CD4-positive, alpha-beta T cell treated with Interleukin-15 for 4 hours (primary cell): Measurements from ENCODE around the gene ZNF100.
"Not testable (repeated sequence)": the region's sequence is repeated elsewhere in the genome, so short reads cannot be mapped to it uniquely, and the experiment has no call there.

Experiments used
- DNase-seq: peaks from one replicate; pipeline ENCODE4 v3.0.0-alpha.2; 2020; ENCODE audit warnings: low spot score

Gene ZNF100

DNA sequence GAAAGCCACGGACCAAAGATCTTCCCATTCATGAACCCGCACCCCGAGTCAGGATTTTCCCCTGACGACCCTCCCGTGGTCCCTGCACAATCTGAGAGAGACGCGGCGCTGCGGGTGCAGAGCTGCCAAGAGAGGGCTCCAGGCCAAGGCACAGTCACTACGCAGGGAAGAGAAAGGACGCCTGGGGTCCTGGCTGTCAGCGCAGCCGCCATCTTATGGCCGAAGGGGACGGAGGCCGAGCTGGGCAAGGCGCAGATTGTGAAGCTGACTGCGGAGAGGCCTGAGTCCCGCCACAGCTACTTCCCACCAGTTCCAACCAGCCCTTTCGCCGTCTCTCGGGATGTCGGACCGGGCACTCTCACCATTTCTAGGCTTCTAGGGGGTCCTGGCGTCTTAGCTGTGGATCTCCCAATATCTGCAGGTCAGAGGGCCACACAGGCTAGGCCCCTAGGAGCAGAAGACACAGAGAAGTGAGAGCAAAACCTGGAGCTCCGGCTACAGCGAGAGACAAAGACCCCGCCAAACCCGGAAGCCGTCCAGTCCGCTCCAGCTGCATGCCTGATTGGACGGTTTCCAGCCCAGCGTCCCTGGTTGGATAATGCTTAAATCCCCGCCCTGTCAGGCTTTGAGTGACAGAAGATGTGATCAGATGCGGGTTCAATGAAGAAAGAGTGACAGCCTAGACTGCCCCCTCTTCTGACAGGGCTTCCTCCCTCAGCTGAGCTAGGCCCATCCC is at the start of gene ZNF100:
ZNF100 (minus strand) TSS at position 515 of the 736 bp plus-strand sequence; CDS start at position 365, 150 bp downstream.
- DNase-seq: peak; percentile 89

- no peak for DNase-seq
Observed at GRCh38 chr19:21812448-21812847, 45.1 kb upstream of the ZNF100 start.

GRCh38 chr19:21808400-21809000 is 41.1 kb upstream of the ZNF100 start:
- not testable (repeated sequence) for DNase-seq

DNA sequence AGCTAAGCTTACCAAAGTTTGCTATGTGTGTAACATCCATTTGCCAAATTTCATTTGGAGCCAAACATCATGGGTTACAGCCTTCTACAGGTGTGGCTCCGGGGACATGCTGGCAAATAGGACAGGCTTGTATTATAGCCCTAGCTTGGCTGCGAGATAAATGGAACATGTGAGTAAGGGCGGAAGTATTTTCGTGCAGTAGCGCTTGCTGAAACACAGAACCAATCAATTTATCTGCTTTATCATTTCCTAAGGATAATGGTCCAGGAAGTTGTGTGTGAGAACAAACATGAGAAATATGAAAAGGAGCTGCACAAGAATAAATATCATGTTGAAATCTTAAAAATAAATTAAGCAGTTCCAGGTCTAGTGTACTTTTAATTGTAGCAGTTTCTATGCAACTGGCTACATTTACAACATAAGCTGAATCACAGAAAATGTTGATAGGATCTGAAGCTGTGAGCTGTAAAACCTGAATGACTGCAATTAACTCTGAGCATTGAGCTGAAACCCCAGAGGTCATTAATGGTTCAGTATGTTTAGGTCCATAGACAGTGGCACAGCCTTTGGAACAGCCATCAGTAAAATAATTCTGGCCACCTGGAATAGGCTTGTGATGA is 22.2 kb upstream of the ZNF100 start:
- DNase-seq: no peak

DNA sequence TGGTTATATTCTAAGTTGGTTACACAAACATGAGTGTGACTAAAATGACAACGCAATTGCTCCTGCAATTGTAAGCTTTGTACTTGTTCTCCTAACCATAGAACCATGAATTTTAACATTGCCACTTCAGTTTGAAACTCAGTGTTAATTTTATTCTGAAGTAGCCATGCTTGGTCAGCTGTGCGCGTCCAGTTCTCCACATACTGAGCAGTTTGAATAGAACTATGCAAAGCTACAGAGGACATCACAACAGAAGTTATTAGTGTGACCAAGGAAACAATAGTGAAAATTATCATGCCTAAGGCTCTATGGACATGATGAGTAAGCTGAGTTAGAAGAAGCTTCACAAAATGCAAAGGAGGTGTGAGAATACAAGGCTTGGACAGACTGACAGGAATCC is 19.6 kb upstream of the ZNF100 start:
- no peak for DNase-seq

DNA sequence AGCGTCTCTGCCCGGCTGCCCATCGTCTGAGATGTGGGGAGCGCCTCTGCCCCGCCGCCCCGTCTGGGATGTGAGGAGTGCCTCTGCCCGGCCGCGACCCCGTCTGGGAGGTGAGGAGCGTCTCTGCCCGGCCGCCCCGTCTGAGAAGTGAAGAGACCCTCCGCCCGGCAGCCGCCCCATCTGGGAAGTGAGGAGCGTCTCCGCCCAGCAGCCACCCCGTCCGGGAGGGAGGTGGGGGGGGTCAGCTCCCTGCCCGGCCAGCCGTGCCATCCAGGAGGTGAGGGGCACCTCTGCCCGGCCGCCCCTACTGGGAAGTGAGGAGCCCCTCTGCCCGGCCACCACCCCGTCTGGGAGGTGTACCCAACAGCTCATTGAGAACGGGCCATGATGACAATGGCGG is 8.4 kb upstream of the ZNF100 start:
- DNase-seq: not testable (repeated sequence)

- not testable (repeated sequence) for DNase-seq
Observed at GRCh38 chr19:21766705-21767064, 694 bp downstream of the ZNF100 start.

DNA sequence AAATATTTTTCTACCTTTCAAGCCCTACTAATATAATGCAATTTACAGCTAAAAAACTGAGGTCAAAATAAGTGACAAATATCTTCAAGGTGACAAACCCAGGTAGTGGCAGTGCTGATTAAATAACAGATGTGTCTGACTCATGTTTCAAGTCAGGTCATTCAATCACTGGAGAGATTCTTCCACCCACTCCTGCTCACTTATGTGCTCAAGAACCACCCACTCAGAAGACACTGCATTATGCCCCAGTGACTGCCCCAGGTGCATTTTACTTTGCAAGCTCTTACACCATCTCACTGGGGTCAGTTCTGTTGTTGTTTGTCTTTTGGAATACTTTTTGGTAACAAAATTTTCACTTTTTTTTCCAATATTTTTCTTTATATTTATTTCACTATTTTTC is 2.2 kb downstream of the ZNF100 start:
- DNase-seq: no peak

GRCh38 chr19:21761547-21761946 is 5.8 kb downstream of the ZNF100 start:
- DNase-seq: not testable (repeated sequence)

DNA sequence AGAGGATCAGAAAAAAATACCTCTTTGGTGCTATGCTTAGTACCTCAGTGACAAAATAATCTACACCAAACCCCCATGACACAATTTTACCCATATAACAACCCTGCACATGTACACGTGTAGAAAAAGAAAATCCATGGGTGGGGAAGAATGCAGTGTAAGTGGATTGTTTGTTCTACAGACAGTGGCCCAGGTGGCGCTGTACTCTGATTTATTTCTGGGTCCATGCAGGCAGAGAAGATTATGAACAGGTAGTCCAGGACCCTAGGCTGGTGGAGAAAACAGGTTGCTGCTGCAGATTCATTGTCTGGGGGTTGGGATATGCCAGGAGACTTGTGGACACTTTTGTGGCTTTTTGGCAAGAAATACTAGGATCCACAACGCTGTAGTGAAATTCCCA is 9.1 kb downstream of the ZNF100 start:
- DNase-seq: no peak

DNA sequence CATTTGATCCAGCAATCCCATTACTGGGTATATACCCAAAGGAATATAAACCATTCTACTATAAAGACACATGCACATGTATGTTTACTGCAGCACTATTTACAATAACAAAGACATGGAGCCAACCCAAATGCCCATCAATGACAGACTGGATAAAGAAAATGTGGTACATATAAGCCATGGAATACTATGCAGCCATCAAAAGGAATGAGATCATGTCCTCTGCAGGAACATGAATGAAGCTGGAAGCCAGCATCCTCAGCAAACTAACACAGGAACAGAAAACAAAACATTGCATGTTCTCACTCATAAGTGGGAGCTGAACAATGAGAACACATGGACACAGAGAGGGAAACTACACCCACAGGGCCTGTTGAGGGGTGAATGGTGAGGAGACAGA is 11.8 kb downstream of the ZNF100 start:
- not testable (repeated sequence) for DNase-seq

GRCh38 chr19:21751384-21751783 is 16.0 kb downstream of the ZNF100 start:
- no peak for DNase-seq

DNA sequence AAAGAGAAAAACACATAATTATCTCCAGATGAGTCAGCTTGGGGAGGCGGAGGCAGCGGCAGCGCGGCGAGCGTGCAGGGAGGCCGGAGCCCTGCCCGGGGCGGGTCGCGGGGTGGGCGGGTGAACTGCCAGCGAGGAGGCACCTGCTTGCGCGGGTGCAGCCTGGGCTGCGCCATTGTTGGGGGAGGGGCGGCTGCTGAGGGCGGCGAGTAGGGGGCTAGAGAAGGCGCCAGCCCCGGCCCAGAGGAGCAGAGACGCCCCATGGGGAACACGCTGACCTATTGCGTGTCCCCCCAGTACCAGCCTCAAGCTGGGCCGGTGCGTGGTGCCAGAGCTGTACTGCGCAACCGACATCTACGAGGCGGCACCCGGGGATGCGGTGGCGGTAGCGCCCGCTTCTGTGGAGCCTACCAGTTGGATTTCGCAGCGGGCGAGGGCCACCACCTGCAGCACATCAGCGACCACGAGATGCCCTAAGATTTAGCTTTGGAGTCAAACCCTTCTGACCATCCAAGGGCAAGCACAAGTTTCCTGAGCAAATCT is 16.7 kb downstream of the ZNF100 start:
- no peak for DNase-seq

DNA sequence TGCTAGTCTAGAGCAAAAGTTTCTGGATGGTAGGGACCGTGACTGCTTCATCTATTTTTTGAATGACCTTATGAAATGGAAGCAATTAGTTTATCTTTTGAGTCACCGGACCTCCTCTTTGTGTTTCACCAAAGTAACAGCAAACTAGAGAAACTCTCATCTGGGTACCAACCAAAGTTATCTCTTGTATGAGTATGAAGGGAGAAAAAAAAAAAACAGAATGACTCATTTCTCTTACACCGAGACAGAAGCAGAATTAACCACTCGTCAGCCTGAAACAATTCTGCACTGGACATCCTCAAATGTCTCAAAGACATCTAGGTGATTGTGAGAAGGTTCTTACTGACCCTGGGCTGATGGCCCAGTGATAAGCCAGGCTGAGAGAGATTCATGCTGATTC is 18.3 kb downstream of the ZNF100 start:
- DNase-seq: no peak

- no peak for DNase-seq
Observed at GRCh38 chr19:21748088-21748487, 19.3 kb downstream of the ZNF100 start.

- no peak for DNase-seq
Observed at GRCh38 chr19:21740559-21740958, 26.8 kb downstream of the ZNF100 start.

DNA sequence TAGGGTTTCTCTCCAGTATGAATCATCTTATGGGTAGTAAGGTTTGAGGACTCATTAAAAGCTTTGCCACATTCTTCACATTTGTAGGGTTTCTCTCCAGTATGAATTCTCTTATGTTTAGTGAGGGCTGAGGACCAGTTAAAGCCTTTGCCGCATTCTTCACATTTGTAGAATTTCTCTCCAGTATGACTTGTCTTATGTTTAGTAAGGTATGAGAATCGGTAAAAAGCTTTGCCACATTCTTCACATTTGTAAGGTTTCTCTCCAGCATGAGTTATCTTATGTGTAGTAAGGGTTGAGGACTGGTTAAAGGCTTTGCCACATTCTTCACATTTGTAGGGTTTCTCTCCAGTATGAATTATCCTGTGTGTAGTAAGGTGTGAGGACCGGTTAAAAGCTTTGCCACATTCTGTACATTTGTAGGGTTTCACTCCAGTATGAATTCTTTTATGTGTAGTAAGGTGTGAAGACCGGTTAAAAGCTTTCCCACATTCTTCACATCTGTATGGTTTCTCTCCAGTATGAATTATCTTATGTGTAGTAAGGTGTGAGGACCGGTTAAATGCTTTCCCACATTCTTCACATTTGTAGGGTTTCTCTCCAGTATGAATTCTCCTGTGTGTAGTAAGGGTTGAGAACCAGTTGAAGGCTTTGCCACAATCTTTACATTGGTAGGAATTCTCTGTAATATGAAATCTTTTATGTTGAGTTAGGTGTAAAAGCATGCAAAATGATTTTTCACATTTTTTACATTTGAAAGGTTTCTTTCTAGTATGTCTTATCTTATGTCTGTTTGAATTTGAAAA is 40.2 kb downstream of the ZNF100 start:
- DNase-seq: not testable (repeated sequence)

DNA sequence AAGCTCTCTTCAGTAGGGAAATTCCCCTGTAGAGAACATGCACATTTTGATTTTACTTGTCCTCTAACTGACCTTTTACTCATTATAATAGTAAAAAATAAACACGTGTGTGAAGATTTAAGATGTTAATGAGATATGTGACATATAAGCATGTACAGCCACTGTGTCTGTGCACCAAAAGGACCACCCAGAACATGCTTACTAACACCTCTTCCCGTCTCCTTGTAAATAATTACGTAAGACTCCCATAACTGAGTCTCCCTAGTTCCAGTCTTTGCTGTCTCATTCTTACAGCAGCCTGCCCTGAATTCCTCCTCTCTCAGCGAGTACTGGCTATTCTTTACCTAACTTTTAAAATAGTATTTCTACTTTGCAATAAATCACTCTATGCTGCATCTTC is 53.6 kb downstream of the ZNF100 start:
- DNase-seq: no peak

DNA sequence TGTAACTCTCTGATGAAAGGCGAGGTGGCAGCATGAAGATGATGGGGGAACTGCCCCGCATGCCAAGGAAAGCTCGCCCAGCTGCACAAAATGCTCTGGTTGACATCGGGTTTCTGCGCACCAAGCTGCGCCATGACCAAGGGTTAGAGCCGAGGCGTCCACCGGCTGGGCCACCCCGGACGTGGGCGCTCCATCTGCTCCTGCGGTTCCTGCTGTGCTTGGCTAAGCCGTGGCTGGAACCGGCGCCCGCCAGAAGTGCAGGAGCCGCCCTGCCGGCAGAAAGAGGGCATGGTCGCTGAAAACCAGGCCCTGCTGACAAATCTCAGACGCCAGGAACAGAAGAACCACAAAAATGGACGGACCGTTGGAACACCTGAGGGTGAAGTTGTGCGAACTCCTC is 57.9 kb downstream of the ZNF100 start:
- no peak for DNase-seq

DNA sequence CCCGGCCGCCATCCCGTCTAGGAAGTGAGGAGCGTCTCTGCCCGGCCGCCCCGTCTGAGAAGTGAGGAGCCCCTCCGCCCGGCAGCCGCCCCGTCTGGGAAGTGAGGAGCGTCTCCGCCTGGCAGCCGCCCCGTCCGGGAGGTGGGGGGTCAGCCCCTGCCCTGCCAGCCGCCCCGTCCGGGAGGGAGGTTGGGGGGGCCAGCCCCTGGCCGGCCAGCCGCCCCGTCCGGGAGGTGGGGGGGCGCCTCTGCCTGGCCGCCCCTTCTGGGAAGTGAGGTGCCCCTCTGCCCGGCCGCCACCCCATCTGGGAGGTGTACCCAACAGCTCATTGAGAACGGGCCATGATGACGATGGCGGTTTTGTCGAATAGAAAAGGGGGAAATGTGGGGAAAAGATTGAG is 59.5 kb downstream of the ZNF100 start:
- DNase-seq: not testable (repeated sequence)

DNA sequence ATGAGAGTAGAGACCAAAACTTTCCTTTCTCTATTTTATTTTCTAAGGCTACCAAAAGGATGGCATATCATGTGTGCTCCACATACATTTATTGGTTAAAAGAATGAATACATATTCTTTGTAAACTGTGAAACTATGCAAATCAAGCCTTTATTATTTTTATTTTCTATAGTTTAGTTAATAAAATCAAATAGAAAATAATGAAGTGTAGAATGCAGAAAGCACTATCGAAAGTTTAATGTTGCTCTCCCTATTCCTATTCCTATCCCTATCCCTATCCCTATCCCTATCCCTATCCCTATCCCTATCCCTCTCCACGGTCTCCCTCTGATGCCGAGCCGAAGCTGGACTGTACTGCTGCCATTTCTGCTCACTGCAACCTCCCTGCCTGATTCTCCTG is 60.3 kb downstream of the ZNF100 start:
- no peak for DNase-seq

- no peak for DNase-seq
Observed at GRCh38 chr19:21705393-21705792, 62.0 kb downstream of the ZNF100 start.
